NCI-H1694 treated with DMSO at 0.1 percent for 48 hours (cell line): ENCODE results near the gene GMFB.

Experiments used
- DNase-seq: peaks from one replicate; lab custom pipeline; 2025; lab: John Stamatoyannopoulos, UW

Gene GMFB

DNA sequence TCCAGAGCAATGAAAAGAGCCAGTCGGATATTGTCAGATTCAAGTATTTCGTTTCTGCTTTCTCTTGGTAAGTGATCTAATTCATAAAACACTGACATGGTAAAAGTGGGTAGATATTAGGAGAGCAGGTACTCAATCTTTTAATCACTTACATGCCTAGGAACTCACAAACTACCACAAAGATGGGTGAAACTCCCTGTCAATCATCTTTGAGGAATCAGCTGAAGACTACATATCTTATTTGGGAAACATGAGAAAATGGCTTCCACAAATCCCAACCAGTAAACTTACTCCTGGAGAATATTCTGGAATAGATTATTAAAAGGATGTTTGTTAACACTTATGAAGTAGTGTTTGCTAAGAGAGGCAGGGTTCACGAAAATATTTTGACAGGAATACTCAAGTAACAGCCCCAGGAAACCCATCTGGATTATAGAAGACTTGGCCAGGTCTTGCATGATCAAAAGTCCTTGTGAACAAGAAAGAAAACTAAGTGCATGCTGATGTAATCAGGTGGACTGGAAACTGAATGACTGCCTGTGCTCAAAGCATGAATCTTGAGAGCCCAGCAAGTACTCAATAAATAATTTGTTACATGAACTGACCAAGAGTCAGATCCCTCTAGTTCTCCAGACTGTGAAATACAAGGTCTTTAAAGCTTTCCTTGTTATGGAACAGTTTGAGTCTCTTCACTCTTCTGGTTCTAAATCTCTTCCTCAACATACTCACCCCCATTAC is 63.1 kb downstream of the GMFB start:
- DNase-seq, result no peak

DNA sequence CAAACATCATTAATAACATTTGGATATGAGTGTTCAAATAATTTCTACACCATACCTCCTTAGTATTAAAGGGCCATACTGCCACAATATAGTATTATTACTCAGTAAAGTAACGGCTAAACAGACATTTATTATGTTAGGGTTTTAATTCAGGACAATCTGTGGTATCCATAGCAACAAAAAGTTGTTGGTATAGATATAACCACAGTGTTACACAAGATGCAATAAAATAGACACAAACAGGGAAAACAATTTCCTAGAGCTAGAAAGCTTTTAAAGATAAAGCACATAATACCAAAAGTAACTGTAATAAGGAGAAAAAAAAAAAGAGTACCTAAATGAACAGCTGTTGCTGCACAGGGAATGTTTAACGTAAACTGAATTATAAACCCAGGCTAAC is 63.7 kb downstream of the GMFB start:
- DNase-seq, result no peak
